Ishikawa (cell line): ENCODE data around the gene REEP3.

Experiments used
- CEBPB ChIP-seq: IDR thresholded peaks from 2 replicates; pipeline ENCODE4 v1.6.1; 2012
- EGR1 ChIP-seq: IDR thresholded peaks from 2 replicates; pipeline ENCODE4 v1.6.1; 2012
- EP300 ChIP-seq: IDR thresholded peaks from 2 replicates; pipeline ENCODE4 v1.6.1; 2012; ENCODE audit warnings: borderline replicate concordance
- FOXM1 ChIP-seq: IDR thresholded peaks from 2 replicates; pipeline ENCODE4 v1.6.1; 2012; ENCODE audit warnings: low read depth, borderline replicate concordance
- MAX ChIP-seq: IDR thresholded peaks from 2 replicates; pipeline ENCODE4 v1.6.1; 2012
- NFIC ChIP-seq: IDR thresholded peaks from 2 replicates; pipeline ENCODE4 v1.6.1; 2012
- RAD21 ChIP-seq: IDR thresholded peaks from 2 replicates; pipeline ENCODE4 v1.6.1; 2012; ENCODE audit warnings: low read depth
- REST ChIP-seq: IDR thresholded peaks from 2 replicates; pipeline ENCODE4 v1.6.1; 2012; ENCODE audit warnings: low read depth, mild to moderate bottlenecking
- TCF12 ChIP-seq: IDR thresholded peaks from 2 replicates; pipeline ENCODE4 v1.6.1; 2012; ENCODE audit warnings: low read depth
- TEAD4 ChIP-seq: IDR thresholded peaks from 2 replicates; pipeline ENCODE4 v1.6.1; 2012
- USF1 ChIP-seq: IDR thresholded peaks from 2 replicates; pipeline ENCODE4 v1.6.1; 2012
- YY1 ChIP-seq: IDR thresholded peaks from 2 replicates; pipeline ENCODE4 v1.6.1; 2012; ENCODE audit warnings: low read depth
- ZBTB7A ChIP-seq: IDR thresholded peaks from 2 replicates; pipeline ENCODE4 v1.6.1; 2012; ENCODE audit warnings: low read depth

GRCh38 chr10:63633677-63634487, 112.7 kb downstream of the REEP3 start:
- TF ChIP-seq NFIC, result no peak
- peak; percentile 62 for TF ChIP-seq RAD21
- no peak for TF ChIP-seq TCF12
- no peak for TF ChIP-seq YY1
- no peak for TF ChIP-seq MAX
- no peak for TF ChIP-seq REST
- TF ChIP-seq FOXM1, result no peak
- no peak for TF ChIP-seq EP300
- no peak for TF ChIP-seq EGR1
- no peak for TF ChIP-seq TEAD4
- no peak for TF ChIP-seq CEBPB
- no peak for TF ChIP-seq ZBTB7A
- TF ChIP-seq USF1, result no peak
